Astrocyte (in vitro differentiated cells and primary cell): ENCODE results near the gene INPPL1. TPM values are rescaled to one million over a fixed set of nuclear protein-coding genes. Genes with fewer than 3 reads are reported as not detected.
"Not testable (repeated sequence)": the region's sequence is repeated elsewhere in the genome, so short reads cannot be mapped to it uniquely, and the experiment has no call there.

Experiments used
- DNase-seq: peaks from one replicate; pipeline ENCODE4 v3.0.0-alpha.2; 2010; ENCODE audit warnings: low read depth
- FAIRE-seq: peaks from 2 replicates; lab custom pipeline; 2011; peaks lifted over from hg19 to GRCh38; lab: Jason Lieb, UNC
- H2AFZ ChIP-seq: 2 replicates; pipeline ENCODE4 v1.6.0; 2012; ENCODE audit warnings: low read depth, low read length, inconsistent platforms
- H3K27ac ChIP-seq: 2 replicates; pipeline ENCODE4 v1.5.1; 2011; ENCODE audit warnings: low read depth, low read length, inconsistent platforms
- H3K27me3 ChIP-seq: 2 replicates; pipeline ENCODE4 v1.6.0; 2011; ENCODE audit warnings: low read length, inconsistent platforms; ENCODE audit not compliant: insufficient read depth
- H3K36me3 ChIP-seq: 2 replicates; pipeline ENCODE4 v1.5.1; 2011; ENCODE audit warnings: low read length, inconsistent platforms; ENCODE audit not compliant: insufficient read depth
- H3K4me1 ChIP-seq: 2 replicates; pipeline ENCODE4 v1.5.1; 2011; ENCODE audit warnings: low read length, inconsistent platforms; ENCODE audit not compliant: insufficient read depth
- H3K4me2 ChIP-seq: 2 replicates; pipeline ENCODE4 v1.6.0; 2012; ENCODE audit warnings: low read length, inconsistent platforms
- H3K4me3 ChIP-seq: 2 replicates; pipeline ENCODE4 v1.5.1; 2011; ENCODE audit warnings: low read depth, mild to moderate bottlenecking, low read length, inconsistent platforms; ENCODE audit not compliant: insufficient read depth
- H3K79me2 ChIP-seq: 2 replicates; pipeline ENCODE4 v1.6.0; 2012; ENCODE audit warnings: mild to moderate bottlenecking, low read length, inconsistent platforms; ENCODE audit not compliant: insufficient read depth
- H3K9ac ChIP-seq: 2 replicates; pipeline ENCODE4 v1.6.0; 2012; ENCODE audit warnings: mild to moderate bottlenecking, low read length, inconsistent platforms
- H3K9me3 ChIP-seq: 2 replicates; pipeline ENCODE4 v1.5.1; 2012; ENCODE audit warnings: low read depth, mild to moderate bottlenecking, low read length, inconsistent platforms; ENCODE audit not compliant: insufficient read depth
- H4K20me1 ChIP-seq: 2 replicates; pipeline ENCODE4 v1.6.0; 2012; ENCODE audit warnings: low read length, inconsistent platforms; ENCODE audit not compliant: insufficient read depth
- H3K27ac Mint-ChIP-seq: one replicate; pipeline ENCODE4 v1.8.0; 2021; ENCODE audit warnings: mild to moderate bottlenecking, mixed read lengths; ENCODE audit not compliant: unreplicated experiment
- H3K27me3 Mint-ChIP-seq: one replicate; pipeline ENCODE4 v1.8.0; 2021; ENCODE audit warnings: low read depth, mixed read lengths; ENCODE audit not compliant: unreplicated experiment
- H3K36me3 Mint-ChIP-seq: one replicate; pipeline ENCODE4 v1.8.0; 2021; ENCODE audit warnings: low read depth, mixed read lengths; ENCODE audit not compliant: unreplicated experiment
- H3K4me1 Mint-ChIP-seq: one replicate; pipeline ENCODE4 v1.8.0; 2021; ENCODE audit warnings: low read depth, mixed read lengths; ENCODE audit not compliant: unreplicated experiment
- H3K4me3 Mint-ChIP-seq: one replicate; pipeline ENCODE4 v1.8.0; 2021; ENCODE audit warnings: mild to moderate bottlenecking, moderate library complexity, mixed read lengths; ENCODE audit not compliant: unreplicated experiment
- H3K9me3 Mint-ChIP-seq: one replicate; pipeline ENCODE4 v1.8.0; 2021; ENCODE audit warnings: mild to moderate bottlenecking, mixed read lengths; ENCODE audit not compliant: unreplicated experiment
- EZH2 ChIP-seq: IDR thresholded peaks from 2 replicates; pipeline ENCODE4 v1.6.1; 2012; ENCODE audit warnings: mild to moderate bottlenecking, low read length, inconsistent platforms; ENCODE audit not compliant: insufficient read depth
- total RNA-seq: library from RNA; stranded (reverse); gene quantifications from 2 replicates; pipeline ENCODE4 v1.2.1, GENCODE V29; 2021
- TF ChIP-seq, protein P1 (sequence below): IDR thresholded peaks from 2 replicates; pipeline ENCODE4 v1.5.1; 2011; ENCODE audit warnings: low read depth, mild to moderate bottlenecking, inconsistent platforms, low read length, moderate library complexity; ENCODE audit not compliant: insufficient read depth

INPPL1 gene
- total RNA-seq, 1 donor from 2014 or later = 276 TPM

DNA sequence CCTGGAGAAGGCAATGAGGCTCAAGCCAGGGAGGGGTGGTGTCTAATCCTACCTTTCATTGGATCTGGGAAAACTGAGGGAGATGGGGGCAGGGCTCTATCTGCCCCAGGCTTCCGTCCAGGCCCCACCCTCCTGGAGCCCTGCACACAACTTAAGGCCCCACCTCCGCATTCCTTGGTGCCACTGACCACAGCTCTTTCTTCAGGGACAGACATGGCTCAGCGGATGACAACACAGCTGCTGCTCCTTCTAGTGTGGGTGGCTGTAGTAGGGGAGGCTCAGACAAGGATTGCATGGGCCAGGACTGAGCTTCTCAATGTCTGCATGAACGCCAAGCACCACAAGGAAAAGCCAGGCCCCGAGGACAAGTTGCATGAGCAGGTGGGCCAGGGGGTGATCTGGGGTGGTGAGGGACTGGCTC is 32.6 kb upstream of the INPPL1 start, which contains the start of gene FOLR1:
Gene FOLR1 (plus strand): TSS at position 180 of the 421 bp plus-strand sequence. CDS start 34 bp downstream, at position 214.
- H3K27ac Mint-ChIP-seq = peak within 1 kb of the TSS; percentile 47

DNA sequence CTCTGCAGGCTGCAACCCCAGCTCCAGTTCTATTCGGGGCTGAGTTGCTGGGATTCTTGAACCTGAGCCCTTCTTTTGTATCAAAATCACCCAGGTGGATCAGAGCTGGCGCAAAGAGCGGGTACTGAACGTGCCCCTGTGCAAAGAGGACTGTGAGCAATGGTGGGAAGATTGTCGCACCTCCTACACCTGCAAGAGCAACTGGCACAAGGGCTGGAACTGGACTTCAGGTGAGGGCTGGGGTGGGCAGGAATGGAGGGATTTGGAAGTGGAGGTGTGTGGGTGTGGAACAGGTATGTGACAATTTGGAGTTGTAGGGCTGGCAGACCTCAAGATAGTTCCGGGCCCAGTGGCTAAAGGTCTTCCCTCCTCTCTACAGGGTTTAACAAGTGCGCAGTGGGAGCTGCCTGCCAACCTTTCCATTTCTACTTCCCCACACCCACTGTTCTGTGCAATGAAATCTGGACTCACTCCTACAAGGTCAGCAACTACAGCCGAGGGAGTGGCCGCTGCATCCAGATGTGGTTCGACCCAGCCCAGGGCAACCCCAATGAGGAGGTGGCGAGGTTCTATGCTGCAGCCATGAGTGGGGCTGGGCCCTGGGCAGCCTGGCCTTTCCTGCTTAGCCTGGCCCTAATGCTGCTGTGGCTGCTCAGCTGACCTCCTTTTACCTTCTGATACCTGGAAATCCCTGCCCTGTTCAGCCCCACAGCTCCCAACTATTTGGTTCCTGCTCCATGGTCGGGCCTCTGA is 28.9 kb upstream of the INPPL1 start:
- H3K9me3 ChIP-seq = no peaks in the 10 kb centered on the region
- Mint-ChIP-seq H3K27ac (no peak overlapping the region), H3K9me3 (no peaks in the 10 kb centered on the region), H3K27me3 (peaks cover 4% of the 10 kb centered on the region), H3K36me3 (no peaks in the 10 kb centered on the region), H3K4me3 (no peak overlapping the region), H3K4me1 (peaks cover 10% of the 10 kb centered on the region)
- H3K4me1 ChIP-seq = peaks cover 3% of the 10 kb centered on the region
- H2AFZ ChIP-seq = no peak overlapping the region
- no peak overlapping the region for H3K4me2 ChIP-seq
- no peak overlapping the region for H3K4me3 ChIP-seq
- peaks cover 2% of the 10 kb centered on the region for H3K27me3 ChIP-seq
- H3K79me2 ChIP-seq = no peaks in the 10 kb centered on the region
- no peaks in the 10 kb centered on the region for H3K36me3 ChIP-seq
- H4K20me1 ChIP-seq = no peaks in the 10 kb centered on the region
- DNase-seq (no peak), FAIRE-seq (no peak)
- no peak overlapping the region for H3K9ac ChIP-seq
- H3K27ac ChIP-seq = no peak overlapping the region
- TF ChIP-seq, protein P1, sequence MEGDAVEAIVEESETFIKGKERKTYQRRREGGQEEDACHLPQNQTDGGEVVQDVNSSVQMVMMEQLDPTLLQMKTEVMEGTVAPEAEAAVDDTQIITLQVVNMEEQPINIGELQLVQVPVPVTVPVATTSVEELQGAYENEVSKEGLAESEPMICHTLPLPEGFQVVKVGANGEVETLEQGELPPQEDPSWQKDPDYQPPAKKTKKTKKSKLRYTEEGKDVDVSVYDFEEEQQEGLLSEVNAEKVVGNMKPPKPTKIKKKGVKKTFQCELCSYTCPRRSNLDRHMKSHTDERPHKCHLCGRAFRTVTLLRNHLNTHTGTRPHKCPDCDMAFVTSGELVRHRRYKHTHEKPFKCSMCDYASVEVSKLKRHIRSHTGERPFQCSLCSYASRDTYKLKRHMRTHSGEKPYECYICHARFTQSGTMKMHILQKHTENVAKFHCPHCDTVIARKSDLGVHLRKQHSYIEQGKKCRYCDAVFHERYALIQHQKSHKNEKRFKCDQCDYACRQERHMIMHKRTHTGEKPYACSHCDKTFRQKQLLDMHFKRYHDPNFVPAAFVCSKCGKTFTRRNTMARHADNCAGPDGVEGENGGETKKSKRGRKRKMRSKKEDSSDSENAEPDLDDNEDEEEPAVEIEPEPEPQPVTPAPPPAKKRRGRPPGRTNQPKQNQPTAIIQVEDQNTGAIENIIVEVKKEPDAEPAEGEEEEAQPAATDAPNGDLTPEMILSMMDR = no peak
- TF ChIP-seq EZH2 = no peak

More for the DNA sequence above, 32.6 kb upstream of the INPPL1 start, which contains the start of gene FOLR1:
- no peaks in the 10 kb centered on the region for H3K9me3 ChIP-seq
- H3K79me2 ChIP-seq = no peaks in the 10 kb centered on the region
- FAIRE-seq (no peak), DNase-seq (peak; percentile 10)
- H3K9ac ChIP-seq = no peak within 1 kb of the TSS
- no peak within 1 kb of the TSS for H3K27ac ChIP-seq
- peaks cover 8% of the 10 kb centered on the region for H3K27me3 Mint-ChIP-seq
- peaks cover 3% of the 10 kb centered on the region for H3K4me1 ChIP-seq
- peaks cover 15% of the 10 kb centered on the region for H3K4me1 Mint-ChIP-seq
- H3K4me2 ChIP-seq = no peak within 1 kb of the TSS
- no peaks in the 10 kb centered on the region for H3K36me3 ChIP-seq
- no peaks in the 10 kb centered on the region for H3K9me3 Mint-ChIP-seq
- no peak within 1 kb of the TSS for H3K4me3 Mint-ChIP-seq
- TF ChIP-seq EZH2 = no peak
- TF ChIP-seq, protein P1 = no peak
- peaks cover 2% of the 10 kb centered on the region for H3K27me3 ChIP-seq
- no peak within 1 kb of the TSS for H3K4me3 ChIP-seq
- H3K36me3 Mint-ChIP-seq = no peaks in the 10 kb centered on the region
- H2AFZ ChIP-seq = peak within 1 kb of the TSS; percentile 32
- H4K20me1 ChIP-seq = no peaks in the 10 kb centered on the region

DNA sequence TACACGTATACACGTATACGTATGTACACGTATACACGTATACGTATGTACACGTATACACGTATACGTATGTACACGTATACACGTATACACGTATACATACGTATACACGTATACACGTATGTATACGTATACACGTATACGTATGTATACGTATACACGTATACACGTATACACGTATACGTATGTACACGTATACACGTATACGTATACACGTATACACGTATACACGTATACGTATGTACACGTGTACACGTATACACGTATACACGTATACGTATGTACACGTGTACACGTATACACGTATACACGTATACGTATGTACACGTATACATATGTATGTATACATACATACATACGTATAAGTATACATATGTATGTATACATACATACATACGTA is 23.1 kb upstream of the INPPL1 start:
- H3K9me3 Mint-ChIP-seq, H3K27ac ChIP-seq, H3K4me3 ChIP-seq, DNase-seq, H3K27me3 Mint-ChIP-seq, H3K27ac Mint-ChIP-seq, H3K36me3 ChIP-seq, H3K4me1 ChIP-seq, H3K9me3 ChIP-seq, H3K36me3 Mint-ChIP-seq, H3K27me3 ChIP-seq, H4K20me1 ChIP-seq, H3K4me2 ChIP-seq, H3K79me2 ChIP-seq, H3K4me1 Mint-ChIP-seq, H2AFZ ChIP-seq, H3K4me3 Mint-ChIP-seq, H3K9ac ChIP-seq: not testable (repeated sequence)
- peak; percentile 88 for FAIRE-seq
